Upper lobe of left lung (tissue), 6 donors: ENCODE results near the gene ALPI. TPM values are rescaled to one million over a fixed set of nuclear protein-coding genes. Genes with fewer than 3 reads are reported as not detected.

Experiments
- ATAC-seq, 2 donors: fragments of 200-7000 bp; cut with Tn5 transposase; one replicate each; pipeline ENCODE4 v1.9.1; 2022; ENCODE audit warnings: mild to moderate bottlenecking in 2 of 2, moderate library complexity in 2 of 2; ENCODE audit not compliant: low FRiP score in 2 of 2
- DNase-seq, 2 donors: peaks; one replicate each; pipeline ENCODE4 v3.0.0-alpha.2; 2019 to 2020
- H3K27ac ChIP-seq, 4 donors: fragments of 200-600 bp; sonication (generic); one replicate each; pipeline ENCODE4 v1.5.1; 2016 to 2019
- H3K27me3 ChIP-seq, 4 donors: fragments of 200-600 bp; sonication (generic); one replicate each; pipeline ENCODE4 v1.5.1; 2017 to 2019
- H3K36me3 ChIP-seq, 4 donors: fragments of 200-600 bp; sonication (generic); one replicate each; pipeline ENCODE4 v1.5.1; 2016 to 2019
- H3K4me1 ChIP-seq, 4 donors: fragments of 200-600 bp; sonication (generic); one replicate each; pipeline ENCODE4 v1.5.1; 2018 to 2019
- H3K4me3 ChIP-seq, 4 donors: fragments of 200-600 bp; sonication (generic); one replicate each; pipeline ENCODE4 v1.5.1; 2017 to 2019; ENCODE audit warnings: mild to moderate bottlenecking in 2 of 4, moderate library complexity in 1 of 4
- H3K9me3 ChIP-seq, 4 donors: fragments of 200-600 bp; sonication (generic); one replicate each; pipeline ENCODE4 v1.5.1; 2018 to 2019
- EP300 ChIP-seq, 4 donors: sonication (generic); formaldehyde crosslinking; IDR thresholded peaks; one replicate each; pipeline ENCODE4 v1.5.1; 2017; ENCODE audit warnings: antibody characterized with exemption in 4 of 4, control low read depth in 2 of 4
- POLR2A ChIP-seq, 4 donors: fragments of 450-650 bp; IDR thresholded peaks; one replicate each; pipeline ENCODE4 v1.5.1; 2016 to 2017; ENCODE audit warnings: antibody characterized with exemption in 4 of 4, mild to moderate bottlenecking in 2 of 4
- POLR2AphosphoS5 ChIP-seq, 2 donors: sonication (generic); formaldehyde crosslinking; IDR thresholded peaks; one replicate each; pipeline ENCODE4 v1.5.1; 2017; ENCODE audit warnings: antibody characterized with exemption in 2 of 2
- WGBS, 2 donors: methylation state at CpG; one replicate each; pipeline ENCODE4 v1.1.5; 2017 to 2018; 5-methylcytosine and 5-hydroxymethylcytosine counted together
- total RNA-seq, 6 donors: library from RNA; depleted of rRNA in 4 of 6; stranded (reverse); fragments of >200 nt in 4 of 6; gene quantifications; one replicate each; pipeline versions ENCODE4 v1.1.0 to v1.2.1, GENCODE V29; 2016 to 2021
- TF ChIP-seq, protein P1 (sequence below), 6 experiments: fragments of 450-650 bp in 4 of 6; fragments of 200-600 bp in 2 of 6; sonication (generic) in 2 of 6; IDR thresholded peaks; one replicate each; pipeline ENCODE4 v1.5.1; 2016 to 2019; ENCODE audit warnings: antibody characterized with exemption in 6 of 6
- donor health status: DM: no; HTN: no; CAD: no; lungs with moderate emphysema.
- donor health status: DM: no; HTN: yes; CAD: no; lungs with severe emphysema.

ALPI gene
- total RNA-seq, 6 donors from 2014 or later = not detected

DNA sequence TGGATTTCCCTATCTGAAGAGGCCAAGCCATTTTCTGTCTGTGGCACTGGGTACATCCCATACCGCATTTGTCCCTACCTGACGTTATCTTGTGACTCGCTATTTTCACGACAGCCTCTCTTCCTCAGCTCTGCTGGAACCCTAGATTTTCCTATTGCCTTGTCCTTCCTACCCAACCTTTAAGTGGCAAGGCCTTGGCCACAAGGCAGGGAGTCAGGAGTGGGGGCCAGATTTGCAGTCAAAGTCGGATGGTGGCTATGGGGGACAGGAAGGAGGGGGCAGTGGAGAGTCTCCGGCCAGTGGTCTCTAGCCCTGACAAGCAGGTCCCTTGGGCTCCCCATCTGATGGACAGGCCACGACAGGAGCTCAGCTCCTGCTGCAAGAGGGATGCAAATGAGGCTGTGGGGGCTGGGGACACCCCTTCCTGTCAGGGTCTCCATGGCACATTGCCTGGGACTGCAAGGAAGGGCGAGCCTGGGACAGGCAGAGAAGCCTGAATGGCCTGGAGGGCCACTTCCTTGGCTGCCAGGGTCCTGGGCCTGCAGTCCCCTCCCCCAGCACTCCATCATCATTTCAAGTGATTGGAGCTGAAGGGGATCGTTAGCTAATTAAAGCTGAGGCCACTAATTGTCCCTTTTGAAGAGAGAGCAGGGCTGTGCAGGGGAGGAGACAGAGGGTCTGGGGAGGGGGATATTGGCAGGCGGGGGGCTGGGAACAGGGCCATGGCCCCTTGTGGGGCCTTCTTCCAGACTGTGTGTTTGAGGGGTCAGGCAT is 37.9 kb downstream of the ALPI start:
- Histone ChIP-seq H3K4me3 (no peak overlapping the region), H3K9me3 (no peaks in the 10 kb centered on the region), H3K27me3 (peaks cover 0 to 1% (median 0%) of the 10 kb centered on the region in 4 donors), H3K36me3 (no peaks in the 10 kb centered on the region), H3K4me1 (no peaks in the 10 kb centered on the region), H3K27ac (no peak overlapping the region)
- DNase-seq = no peak
- TF ChIP-seq EP300 (IDR thresholded peaks at IDR 0.05) = no peak
- TF ChIP-seq, protein P1, sequence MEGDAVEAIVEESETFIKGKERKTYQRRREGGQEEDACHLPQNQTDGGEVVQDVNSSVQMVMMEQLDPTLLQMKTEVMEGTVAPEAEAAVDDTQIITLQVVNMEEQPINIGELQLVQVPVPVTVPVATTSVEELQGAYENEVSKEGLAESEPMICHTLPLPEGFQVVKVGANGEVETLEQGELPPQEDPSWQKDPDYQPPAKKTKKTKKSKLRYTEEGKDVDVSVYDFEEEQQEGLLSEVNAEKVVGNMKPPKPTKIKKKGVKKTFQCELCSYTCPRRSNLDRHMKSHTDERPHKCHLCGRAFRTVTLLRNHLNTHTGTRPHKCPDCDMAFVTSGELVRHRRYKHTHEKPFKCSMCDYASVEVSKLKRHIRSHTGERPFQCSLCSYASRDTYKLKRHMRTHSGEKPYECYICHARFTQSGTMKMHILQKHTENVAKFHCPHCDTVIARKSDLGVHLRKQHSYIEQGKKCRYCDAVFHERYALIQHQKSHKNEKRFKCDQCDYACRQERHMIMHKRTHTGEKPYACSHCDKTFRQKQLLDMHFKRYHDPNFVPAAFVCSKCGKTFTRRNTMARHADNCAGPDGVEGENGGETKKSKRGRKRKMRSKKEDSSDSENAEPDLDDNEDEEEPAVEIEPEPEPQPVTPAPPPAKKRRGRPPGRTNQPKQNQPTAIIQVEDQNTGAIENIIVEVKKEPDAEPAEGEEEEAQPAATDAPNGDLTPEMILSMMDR (IDR thresholded peaks at IDR 0.05) = no peak
- no peak for TF ChIP-seq POLR2A (IDR thresholded peaks at IDR 0.05)
- no peak for TF ChIP-seq POLR2AphosphoS5 (IDR thresholded peaks at IDR 0.05)
- WGBS, 2 donors = 72 to 74% methylated on average over 8 to 10 of the region's 10 CpGs
- ATAC-seq = no peak

DNA sequence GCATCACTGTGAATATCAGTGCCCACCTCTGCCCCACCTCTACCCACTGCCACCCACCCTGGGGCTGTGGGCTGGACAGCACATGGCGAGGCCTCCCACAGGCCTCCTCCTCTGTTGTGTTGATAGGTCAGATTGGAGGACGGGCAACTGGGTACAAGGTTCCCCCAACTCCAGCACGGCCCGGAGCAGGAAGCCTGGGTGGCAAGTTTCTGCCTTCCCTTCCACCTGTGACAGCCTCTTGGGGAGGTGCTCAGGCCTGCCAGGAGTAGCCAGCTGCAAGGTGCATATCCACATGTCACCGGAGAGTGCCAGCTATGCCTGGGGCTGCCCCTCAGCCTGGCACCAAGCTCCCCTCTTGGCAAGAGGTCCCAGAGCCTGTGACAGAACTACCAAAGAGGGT is 38.6 kb downstream of the ALPI start:
- Histone ChIP-seq H3K27me3 (no peaks in the 10 kb centered on the region), H3K4me1 (no peaks in the 10 kb centered on the region), H3K36me3 (no peaks in the 10 kb centered on the region), H3K9me3 (no peaks in the 10 kb centered on the region), H3K4me3 (no peak overlapping the region), H3K27ac (no peak overlapping the region)
- DNase-seq = no peak
- no peak for ATAC-seq
- TF ChIP-seq, protein P1 (IDR thresholded peaks at IDR 0.05) = no peak
- TF ChIP-seq EP300 (IDR thresholded peaks at IDR 0.05) (no peak), POLR2AphosphoS5 (IDR thresholded peaks at IDR 0.05) (no peak), POLR2A (IDR thresholded peaks at IDR 0.05) (no peak)
- WGBS, 2 donors = 91 to 92% methylated on average over 2 to 5 of the region's 5 CpGs

DNA sequence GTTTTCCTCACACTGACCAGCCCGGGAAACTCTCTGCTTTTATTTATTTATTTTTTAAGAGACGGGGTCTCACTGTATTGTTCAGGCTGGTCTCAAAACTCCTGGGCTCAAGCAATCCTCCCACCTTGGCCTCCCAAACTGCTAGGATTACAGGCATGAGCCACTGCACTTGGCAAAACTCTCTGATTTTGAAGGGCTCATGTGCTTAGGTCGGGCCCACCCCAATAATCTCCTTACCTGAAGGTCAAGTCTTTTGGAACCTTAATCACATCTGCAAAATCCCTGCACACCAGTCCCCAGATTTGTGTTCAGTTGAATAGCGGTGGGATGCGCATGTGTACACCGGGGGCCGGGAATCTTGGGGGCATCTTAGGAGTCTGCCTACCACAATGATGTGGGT is 39.3 kb downstream of the ALPI start:
- no peak overlapping the region for H3K27ac ChIP-seq
- H3K4me1 ChIP-seq = no peaks in the 10 kb centered on the region
- H3K27me3 ChIP-seq = no peaks in the 10 kb centered on the region
- WGBS, 2 donors = 84 to 86% methylated on average over 7 of the region's 7 CpGs
- no peaks in the 10 kb centered on the region for H3K9me3 ChIP-seq
- TF ChIP-seq POLR2AphosphoS5 (IDR thresholded peaks at IDR 0.05) = no peak
- TF ChIP-seq POLR2A (IDR thresholded peaks at IDR 0.05) = no peak
- TF ChIP-seq EP300 (IDR thresholded peaks at IDR 0.05) = no peak
- TF ChIP-seq, protein P1 (IDR thresholded peaks at IDR 0.05) = no peak
- DNase-seq = no peak
- H3K4me3 ChIP-seq = no peak overlapping the region
- ATAC-seq = no peak
- no peaks in the 10 kb centered on the region for H3K36me3 ChIP-seq

DNA sequence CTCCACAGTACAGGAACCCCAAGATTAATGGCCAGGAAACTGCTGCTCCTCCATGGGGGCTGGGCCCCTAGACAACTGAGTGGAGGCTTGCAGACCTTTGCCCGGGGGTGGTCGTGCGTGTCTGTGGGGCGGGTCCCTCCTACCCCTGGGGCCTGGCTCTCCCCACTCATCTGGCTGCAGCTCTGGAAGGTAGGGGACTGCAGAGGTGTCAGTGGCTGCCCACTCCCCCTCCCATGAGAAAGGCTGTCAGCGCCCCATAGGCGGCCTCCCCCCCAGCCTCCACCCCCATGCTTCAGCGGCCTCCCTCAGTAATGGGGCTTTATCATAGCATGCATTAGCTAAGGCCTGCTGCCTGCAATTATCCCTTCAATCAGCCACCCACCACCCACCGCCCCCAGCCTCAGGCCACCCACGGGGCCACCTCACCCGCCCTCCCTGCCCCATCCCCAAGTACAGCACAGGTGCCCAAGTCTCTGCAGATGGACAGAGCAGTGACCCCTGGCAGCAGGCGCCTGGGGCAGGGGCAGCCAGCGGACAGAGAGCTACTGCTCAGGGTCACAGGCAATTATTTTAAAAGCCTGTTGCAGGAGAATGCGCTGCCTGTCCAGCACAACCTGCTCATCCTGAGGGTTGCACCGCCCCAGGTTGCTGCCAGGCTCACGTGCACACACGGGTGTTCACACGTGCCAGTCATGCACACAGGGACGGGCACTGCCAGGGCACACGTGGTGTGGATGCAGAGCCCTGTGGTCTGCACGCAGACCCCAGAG is 40.7 kb downstream of the ALPI start:
- Histone ChIP-seq H3K27ac (no peak overlapping the region), H3K9me3 (no peaks in the 10 kb centered on the region), H3K4me3 (no peak overlapping the region), H3K27me3 (peaks cover 0 to 3% (median 0%) of the 10 kb centered on the region in 4 donors), H3K4me1 (no peaks in the 10 kb centered on the region), H3K36me3 (no peaks in the 10 kb centered on the region)
- no peak for TF ChIP-seq EP300 (IDR thresholded peaks at IDR 0.05)
- TF ChIP-seq POLR2A (IDR thresholded peaks at IDR 0.05) = no peak
- TF ChIP-seq, protein P1 (IDR thresholded peaks at IDR 0.05) = no peak
- TF ChIP-seq POLR2AphosphoS5 (IDR thresholded peaks at IDR 0.05) = no peak
- ATAC-seq = no peak
- WGBS, 2 donors = 50 to 75% methylated on average over 1 to 17 of the region's 20 CpGs
- DNase-seq = no peak
